Stimulated activated CD8-positive, alpha-beta memory T cell treated with anti-CD3 and anti-CD28 coated beads, Interleukin-4, amount 100 ng/mL, for 1 hour (primary cell): ENCODE results near the gene CDH13.

ENCODE experiments used
- DNase-seq, 2 donors: peaks; one replicate each; pipeline ENCODE4 v3.0.0-alpha.2; 2020; ENCODE audit warnings: low read depth in 2 of 2, low spot score in 1 of 2

The CDH13 gene

DNA sequence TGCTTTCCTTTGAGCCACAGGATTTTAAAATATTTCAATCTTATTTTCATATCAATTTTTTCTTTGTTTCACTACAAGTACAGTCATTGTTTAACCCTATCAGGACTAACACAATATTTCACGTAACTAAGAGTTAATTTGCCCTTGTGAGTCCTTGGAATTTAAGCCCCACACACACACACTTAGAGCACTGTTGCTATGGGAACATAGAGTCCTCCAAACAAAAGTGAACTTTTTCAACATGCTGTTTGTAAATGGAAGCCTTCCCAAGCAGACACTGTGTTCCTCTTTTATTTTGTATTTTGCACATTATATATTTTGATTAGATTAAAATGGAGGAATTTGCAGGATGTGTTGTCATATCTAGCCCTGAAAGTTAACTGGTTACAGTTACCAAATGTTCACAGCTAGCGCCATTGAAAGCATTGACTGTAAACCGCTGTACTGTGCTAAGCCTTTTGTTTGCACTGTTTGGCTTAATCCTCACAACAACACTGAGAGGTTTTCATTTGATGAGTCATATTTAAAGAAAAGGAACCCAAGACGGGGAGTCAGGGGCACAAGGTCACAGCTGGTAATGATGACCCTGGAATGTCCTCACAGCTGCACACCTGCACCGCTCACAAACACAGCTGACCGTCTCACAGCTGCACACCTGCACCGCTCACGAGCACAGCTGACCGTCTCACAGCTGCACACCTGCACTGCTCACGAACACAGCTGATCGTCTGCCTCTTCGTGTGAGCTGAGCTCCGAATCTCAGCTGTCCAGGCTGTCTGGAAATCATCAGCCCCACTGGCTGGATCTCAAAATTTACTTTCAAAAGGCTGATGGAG, 1187.3 kb downstream of the CDH13 start:
- no peak for DNase-seq

DNA sequence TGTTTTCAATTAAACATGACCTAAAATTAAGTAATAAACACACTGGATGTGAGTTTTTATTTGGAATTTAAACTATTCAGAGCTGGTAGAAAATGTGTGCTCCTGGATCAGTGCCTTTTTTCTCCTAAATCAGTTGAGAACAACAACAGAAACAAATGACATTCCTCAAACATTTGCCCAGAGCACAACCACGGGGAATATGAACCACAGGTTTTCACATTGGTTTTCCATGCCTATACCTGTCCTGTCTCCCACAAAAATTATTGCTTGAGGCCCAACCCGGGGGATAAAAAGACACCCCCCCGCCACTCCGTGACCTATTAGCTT, 1187.9 kb downstream of the CDH13 start:
- no peak for DNase-seq

DNA sequence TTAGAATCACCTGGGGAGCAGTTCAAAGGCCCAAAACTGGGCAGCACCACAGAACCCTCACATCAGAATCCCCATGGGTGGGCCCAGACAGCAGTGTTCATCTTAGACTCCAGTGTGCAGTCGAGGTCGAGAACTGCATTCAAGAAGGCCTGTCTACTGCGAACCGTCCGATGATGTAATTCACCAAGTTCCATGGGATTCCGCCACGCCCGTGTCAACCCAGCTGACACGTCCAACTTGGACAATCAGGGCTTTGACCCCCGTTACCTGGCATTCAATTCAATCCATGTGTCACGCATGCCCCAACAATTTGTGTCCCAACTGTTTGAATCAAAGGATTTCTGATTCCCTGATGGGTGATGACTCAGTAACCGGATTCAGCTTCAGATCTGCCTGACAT, 1190.3 kb downstream of the CDH13 start:
- DNase-seq: no peak

DNA sequence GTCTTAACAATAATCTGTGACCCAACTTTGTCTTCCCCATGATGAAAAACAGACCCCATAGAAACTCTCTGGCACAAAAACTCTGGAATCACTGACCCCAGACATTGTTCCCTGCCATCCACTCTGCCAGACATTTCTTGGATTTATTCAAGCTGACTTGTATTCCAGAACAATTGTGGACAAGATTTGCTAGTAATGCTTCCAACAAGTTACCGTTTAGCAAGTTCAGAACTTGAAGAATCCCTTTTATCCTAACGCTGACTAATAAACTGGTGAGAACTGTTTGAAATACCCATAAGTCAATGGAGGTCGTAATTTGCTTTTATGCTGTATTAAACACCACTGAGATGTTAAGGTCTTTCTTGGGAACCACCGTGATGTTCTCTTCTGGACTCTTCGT, 1191.5 kb downstream of the CDH13 start:
- DNase-seq: no peak

DNA sequence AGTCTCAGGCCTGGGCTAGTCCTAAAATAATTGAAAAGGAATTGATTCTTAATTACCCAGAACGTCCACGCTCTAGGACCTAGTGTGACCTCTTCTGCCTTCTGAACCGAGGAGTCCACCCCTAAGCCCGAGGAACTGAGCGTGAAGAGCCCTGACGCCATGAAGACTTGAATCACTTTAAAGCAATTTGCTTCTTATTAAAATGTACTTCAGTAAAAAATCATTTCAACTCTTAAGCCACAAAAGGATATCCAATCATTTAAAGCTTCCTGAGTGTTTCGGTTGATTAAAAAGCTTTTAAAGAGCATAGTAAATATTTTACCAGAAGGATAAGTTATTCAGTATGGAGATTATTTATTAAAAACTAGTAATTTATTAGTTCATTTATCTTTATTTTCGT, 1192.6 kb downstream of the CDH13 start:
- no peak for DNase-seq

DNA sequence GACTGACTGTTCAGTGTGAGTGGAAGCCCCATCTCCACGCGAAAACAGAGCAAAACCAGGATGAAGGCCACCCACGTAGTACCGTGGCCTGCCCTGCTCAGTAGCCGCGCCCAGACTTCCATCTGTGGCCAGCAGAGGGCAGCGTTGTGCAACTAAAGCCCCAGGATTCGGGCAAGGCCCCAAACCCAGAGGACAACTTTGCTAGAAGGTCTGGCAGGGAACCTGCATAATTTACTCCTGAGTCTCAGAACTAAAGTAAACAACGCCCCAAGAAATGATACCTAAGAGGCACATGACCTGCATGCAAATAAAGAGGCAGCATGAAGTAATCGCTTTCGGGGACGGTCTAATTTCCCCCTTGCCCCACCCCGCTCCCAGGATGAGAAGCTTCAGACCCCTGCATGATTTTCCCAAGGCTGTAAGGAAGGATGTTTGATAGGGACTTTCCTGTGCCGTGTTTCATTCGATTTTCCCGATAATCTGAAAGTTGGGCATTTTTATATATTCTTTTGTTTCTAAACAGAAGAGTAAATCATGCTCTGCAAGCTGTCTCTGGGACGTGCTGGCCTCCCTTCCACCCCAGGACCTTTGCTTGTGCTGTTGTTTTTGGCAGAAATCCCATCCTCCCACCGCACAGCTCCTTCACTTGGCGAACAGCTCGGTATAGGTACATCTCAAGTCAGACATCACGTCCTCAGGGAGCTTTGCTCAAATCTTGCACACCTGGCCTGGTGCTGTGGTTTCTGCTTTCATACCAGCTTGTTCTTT, 1199.6 kb downstream of the CDH13 start:
- peak; percentile 52 to 61 for DNase-seq

DNA sequence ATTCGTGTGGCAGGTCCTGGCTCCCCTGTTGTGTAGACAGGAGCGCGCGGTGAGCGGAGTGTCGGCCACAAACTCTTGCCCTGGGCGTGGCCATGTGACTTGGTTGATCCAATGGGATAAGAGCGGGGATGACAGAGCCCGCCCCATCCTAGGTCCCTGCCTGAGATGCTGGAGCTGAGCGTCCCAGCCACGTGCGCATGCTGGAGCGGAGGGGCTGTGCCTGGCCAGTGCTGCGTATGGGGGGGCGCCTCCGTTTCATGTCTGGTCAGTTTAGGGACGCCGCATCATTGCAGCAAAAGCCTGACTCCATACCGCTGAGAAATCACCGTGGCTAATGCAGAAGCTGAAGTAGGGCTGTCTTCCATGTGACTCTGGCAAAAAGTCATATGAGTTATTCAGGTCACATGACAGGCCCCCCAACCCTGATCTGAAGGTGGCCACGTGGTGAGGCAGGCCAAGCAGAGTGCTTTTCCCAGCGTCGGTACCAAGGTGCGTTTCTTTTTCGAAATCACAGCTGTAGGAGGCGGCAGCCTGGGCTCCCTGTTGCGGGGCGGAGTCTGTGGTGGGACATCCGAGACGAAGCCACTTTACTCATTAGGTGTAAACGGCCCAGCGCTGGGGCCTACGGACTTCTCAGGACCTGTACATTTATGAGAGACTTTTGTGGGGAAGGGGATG, 1203.5 kb downstream of the CDH13 start:
- DNase-seq: no peak

DNA sequence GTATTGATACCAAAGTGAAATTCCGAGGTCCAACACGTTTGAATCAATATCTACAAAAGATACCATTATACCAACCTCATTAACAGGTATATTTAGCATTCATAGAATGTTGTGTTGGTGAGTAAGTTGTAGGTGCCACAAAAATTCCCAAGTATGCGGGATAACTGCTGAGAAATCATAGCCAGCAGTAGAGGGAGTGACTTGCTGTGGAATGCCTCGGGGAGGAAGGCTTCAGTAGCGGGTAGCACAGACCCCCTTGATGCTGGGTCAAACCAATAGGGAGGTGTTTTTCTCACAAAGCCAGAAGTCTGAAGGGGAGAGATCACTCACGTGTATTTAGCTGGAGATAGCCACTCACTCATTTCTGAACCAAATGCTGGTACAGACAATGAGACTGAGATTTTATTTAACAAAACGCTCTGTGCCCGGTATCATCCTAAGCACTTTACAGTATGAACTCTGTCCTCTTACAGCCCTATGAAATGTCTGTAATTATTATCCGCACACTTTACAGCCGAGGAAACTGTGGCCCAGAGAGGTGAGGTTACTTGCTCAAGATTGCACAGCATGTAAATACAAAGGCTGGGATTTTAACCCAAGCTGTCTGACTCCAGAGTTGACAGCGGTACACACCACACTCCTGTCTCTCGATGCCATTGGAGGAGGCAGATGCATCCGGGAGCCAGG, 1204.1 kb downstream of the CDH13 start:
- DNase-seq: no peak

DNA sequence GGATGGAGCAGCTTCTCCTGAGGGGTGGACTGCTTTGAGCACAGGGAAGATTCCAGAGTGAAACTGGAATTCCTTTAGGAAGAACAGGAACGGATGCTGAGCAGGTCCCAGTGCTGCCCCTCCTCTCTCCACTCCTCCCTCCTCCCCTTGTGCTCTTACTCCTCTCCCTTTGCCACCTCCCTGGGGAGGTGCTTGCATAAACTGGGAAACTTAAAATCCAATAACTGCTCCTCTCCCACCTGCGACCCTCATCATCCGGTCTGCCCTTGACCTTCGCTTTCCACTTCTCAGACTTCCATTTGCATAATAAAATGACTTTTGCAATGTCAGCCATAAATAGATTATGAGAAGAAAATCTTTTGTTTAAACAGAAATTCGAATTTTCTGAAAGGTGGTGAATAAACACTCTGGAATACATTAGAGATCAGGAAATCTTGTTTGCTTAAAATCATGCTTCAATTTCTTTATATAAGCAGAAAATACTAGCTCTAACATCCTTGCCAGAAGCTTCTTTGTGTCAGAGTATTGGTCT, 1204.8 kb downstream of the CDH13 start:
- DNase-seq: no peak

DNA sequence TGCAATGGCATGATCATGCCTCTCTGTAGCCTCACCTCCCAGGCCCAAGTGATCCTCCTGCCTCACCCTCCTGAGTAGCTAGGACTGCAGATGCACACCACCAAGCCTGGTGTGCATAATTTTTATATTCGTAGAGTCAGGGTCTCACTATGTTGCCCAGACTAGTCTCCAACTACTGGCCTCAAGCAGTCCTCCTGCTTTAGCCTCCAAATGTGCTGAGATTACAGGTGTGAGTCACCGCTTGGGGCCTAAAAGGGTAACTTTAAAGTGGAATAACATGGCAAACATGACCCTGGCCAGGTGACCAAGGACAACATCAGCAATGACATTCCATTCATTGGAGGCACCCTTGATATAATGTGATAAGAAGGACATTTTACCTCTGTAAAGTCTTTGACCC, 1207.2 kb downstream of the CDH13 start:
- DNase-seq: no peak

DNA sequence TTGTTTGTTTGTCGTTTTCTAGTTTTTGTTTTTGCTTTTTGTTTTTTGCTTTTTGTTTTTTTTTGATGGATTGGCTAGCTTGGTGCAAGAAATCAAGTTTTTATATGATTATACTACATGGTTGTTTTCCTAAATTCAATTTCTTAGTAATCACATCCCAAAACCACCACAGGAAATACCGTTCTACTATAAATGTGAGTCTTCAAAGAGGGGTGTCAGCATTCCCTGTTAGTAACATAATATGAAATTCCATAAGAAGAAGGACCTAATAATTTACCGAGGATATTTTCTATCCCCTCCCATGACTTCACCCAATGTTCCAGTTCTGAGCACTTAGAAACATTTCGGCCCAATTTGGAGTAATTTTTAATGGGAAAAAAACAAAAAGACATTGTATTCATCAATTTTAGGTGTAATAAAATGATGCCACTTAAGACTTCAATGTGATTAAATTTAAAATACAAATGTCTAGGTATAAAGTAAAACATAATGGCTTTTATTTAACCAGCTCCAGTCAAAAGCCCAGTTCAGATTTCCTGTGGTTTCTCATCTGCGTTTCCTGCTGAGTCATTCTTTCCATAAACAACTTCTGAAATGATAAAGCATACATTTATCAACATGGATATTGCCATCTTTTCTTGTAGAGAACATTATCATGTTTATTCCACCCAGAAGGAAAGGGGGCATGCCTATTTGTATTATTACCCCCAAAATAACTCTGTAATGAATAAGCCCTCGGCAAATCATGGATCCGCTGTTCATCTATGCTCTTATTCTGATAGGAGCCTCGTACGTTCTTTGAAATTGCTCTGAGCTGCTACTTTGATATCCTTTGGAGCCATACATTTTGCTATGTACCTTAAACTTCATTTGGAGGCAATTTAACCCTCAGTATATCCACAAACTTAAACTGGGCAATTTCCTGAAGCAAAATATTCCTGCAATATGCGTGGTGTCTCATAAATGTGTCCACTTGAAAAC, 1209.1 kb downstream of the CDH13 start:
- DNase-seq: no peak

DNA sequence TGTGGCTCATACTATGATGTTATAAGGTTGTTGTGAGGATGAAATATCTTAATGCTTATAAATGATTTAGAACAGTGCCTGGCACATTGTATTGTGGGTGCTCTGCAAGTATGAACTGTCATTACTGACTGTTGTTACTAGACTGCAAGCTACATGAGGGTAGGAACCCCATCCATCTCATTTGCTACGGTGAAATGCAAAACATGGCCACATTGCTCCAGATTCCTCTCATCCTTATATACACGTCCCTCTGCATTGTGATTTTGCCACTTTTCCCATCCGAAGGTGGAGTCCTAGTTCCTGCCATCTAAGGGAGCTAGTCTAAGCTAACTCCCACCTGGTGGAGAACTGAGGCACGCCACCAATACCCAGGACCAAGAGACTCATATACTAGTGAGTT, 1210.8 kb downstream of the CDH13 start:
- DNase-seq: no peak

DNA sequence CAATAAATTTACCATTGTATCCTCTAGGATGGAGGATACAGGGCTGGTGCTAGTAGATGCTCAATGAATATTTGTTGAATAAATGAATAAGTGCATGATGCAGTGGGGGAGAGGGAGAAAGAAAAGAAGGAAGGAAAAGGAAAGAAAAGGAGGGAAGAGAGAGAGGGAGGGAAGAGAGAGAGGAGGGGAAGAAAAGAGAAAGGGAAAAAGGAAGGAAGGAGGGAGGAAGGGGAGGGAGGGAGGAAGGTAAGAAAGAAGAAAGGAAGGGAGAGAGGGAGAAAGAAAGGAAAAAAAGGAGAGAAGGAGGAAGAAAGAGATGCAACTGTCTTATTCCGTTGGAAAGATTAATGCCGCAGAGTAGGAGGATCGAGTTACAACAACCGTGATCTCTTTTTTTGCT, 1211.4 kb downstream of the CDH13 start:
- DNase-seq: no peak

DNA sequence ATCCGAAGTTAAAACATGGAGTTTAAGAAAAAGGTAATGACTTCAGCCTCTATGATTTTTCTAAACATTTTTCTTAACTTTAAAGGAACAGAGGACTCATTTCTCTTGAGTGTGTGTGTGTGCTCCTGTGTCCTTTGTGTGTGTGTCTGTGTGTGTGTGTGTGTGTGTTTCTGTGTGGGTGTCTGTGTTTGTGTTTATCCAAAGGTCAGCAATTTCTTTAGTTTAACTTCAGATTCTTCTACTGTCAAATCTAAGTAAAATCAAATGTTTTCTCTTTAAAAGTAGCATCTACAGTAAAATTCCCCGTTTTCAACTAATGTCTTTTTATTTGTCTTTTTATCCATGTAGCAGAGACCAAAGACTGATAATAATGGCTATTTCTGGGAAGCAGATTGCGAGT, 1212.8 kb downstream of the CDH13 start:
- DNase-seq: no peak

DNA sequence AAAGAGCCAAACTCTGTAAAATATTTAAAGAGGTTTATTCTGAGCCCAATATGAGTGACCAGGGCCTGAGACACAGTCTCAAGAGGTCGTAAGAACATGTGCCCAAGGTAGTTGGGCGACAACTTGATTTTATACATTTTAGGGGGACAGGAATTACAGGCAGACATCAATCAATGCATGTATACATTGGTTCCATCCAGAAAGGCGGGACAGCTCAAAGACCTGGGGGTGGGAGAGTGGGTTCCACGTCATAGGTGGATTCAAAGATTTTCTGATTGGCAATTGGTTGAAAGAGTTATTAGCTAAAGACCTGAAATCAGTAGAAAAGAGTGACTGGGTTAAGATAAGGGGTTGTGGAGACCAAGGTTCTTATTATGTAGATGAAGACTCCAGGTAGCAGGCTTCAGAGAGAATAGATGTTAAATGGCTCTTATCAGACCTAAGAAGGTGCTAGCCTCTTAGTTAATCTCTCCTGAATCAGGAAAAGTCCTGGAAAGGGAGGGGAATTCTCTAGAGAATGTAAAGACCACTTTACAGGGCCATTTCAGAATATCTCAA, 1213.4 kb downstream of the CDH13 start:
- DNase-seq: no peak

DNA sequence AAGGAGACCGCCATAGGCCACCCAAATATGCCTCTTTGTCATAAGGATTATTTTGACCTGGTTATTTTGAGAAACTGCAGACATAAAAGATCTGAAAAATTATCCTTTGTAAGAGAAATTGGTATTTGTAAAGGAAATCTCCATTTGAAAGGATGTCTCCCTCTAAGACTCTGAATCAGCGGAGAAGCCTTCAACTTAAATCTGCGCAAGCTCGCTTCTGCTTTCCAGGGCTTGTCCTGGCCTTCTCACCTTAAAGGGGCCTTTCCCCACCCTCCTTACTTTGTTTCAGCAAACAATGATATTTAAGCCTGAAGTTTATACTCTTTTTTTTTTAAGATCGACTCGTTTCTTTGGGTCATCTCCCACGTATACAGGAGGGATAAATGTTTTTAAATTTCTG, 1215.5 kb downstream of the CDH13 start:
- DNase-seq: no peak

DNA sequence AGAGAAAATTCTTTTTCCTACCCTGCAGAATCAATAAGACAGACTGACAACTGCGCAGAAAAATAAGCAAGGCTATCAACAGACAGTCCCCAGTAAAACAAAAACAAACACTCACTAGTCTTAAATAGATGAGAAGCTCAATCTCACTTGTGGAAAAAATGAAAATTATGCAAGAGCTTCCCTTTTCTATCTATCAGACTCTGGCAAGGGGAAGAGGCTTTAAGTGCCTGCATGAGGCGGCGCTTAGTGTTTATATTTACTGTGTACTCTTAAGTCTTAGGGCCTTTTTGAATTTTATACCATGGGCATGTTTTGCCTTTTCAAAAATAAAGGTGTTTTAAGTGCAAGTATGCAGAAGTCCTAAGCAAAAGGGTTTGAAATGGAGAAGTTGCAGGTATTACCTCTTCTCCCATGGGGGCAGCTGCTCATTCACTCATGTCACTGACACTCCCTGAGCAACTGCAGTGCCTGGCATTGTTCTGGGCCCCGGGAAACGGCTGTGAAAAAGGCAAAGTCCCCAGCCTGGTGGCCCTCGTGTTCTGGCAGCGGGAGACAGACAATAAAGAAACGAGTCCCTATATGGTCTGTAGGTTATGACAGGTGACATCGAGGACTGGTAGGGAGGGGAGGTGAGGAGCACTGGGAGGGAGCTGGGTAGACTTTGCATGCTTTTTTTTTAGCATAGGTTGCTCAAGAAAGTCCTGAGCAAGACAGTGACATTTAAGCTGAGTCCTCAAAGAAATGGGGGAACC, 1216.2 kb downstream of the CDH13 start:
- no peak for DNase-seq

DNA sequence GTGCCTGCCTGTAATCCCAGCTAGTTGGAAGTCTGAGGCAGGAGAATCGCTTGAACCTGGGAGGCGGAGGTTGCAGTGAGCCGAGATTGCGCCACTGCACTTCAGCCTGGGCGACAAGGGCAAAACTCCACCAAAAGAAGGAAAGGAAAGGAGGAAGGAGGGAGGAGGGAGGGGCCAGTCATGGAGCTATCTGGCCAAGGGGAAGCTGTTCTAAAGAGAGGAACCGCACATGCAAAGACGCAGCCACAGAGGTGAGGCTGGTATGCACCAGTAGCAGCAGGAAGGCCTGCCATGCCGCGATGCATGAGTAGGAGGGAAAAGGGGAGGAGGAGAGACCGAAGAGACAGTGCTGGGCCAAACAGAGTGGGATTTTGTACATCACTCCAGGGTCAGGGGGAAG, 1216.9 kb downstream of the CDH13 start:
- DNase-seq: no peak

DNA sequence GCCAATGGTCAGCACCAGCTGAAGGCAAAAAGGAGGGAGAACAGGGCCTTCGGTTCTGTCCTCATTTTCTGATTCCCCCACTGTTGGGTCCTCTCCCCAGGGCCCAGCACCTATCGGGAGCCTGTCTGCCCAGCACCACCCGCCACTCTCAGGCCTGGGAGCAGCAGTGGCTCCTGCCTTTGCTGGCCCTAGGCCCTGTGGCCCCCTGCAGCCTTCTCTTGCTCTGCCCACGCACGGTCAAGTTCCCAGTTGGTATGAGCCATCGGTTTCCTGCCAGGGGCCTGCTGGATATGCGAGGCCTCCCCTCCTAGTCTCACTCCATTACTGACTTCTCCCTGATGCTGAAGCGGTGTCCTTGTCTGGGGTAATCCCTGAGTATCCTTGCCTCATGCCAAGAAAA, 1218.5 kb downstream of the CDH13 start:
- no peak for DNase-seq
